EL (cell line): ENCODE data around the gene RREB1.
A peak's percentile ranks its signal among the peaks of the same experiment; 100 is the strongest.
"Not testable (repeated sequence)": the region's sequence is repeated elsewhere in the genome, so short reads cannot be mapped to it uniquely, and the experiment has no call there.

ENCODE experiments used
- DNase-seq: peaks from one replicate; pipeline ENCODE4 v3.0.0-alpha.2; 2016

The RREB1 gene

DNA sequence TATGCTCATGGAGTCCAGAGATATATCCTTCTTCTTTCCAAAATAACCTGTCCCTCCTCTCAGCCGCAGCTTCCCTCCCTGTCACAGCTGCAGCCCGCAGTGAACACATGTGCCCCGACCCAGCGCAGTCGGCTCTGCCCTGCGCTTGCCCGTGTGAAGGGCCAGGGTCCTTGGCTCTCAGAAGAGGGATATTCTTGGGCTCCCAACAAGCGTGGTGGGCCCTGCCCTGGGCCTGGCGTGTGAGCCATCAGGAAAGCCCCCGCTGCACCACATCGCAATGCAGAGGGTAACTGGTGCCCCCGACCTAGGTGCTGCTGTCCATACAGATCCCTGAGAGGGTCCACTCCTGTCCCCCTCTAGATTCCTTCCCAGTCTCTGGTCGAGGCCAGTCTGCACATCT is 140.1 kb downstream of the RREB1 start:
- no peak for DNase-seq

DNA sequence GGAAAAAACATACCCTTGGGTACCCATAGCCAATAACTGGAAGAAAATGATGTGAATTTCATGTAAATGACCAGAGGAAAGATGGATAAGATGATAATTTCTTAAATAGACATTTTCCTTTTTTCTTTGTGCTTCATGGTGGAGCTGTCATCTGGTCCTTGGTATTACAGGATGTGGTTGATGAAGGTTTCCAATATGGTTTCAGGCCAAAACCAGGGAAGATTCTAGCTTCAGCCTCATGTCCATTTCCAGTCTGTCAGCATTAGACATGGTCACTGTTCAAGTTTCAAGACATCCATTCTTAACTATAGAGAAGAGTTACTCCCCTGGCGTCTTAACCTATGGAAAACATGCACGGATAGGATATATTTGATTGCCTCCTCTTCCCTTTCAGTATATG is 141.6 kb downstream of the RREB1 start:
- DNase-seq: peak; percentile 18

DNA sequence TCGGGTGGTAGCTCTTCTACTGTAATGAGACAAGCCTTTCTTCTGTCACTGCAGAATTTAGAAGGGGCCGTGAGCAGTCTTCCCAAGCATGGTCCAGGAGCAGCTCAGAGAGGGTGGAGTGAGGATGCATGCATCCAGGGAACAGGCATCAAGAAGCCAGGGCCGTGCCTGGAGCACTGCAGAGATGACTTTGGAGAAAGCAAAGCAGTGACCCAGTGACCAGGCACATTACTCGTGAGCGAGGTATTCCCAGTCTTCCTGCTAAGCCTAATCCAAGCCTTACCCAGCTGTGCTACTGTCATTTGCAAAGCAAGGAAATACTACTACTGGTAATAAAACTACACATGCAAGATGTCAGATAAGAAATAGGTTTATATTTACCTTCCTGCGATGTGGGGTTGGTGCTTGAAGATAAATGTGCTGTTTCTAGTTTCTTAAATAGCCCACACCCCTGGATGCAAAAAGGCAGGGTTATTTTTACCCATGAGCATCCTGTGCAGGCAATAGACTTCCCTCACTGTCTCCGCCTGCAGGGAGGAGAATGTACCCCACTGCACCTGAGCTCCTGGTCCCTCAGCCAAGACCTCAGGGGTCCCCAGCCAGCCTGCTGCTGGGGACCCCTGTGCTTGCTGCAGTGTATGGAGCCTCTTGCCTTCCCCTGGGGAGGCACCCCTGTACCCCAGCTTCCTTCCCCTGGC is 142.3 kb downstream of the RREB1 start:
- DNase-seq: peak; percentile 64

DNA sequence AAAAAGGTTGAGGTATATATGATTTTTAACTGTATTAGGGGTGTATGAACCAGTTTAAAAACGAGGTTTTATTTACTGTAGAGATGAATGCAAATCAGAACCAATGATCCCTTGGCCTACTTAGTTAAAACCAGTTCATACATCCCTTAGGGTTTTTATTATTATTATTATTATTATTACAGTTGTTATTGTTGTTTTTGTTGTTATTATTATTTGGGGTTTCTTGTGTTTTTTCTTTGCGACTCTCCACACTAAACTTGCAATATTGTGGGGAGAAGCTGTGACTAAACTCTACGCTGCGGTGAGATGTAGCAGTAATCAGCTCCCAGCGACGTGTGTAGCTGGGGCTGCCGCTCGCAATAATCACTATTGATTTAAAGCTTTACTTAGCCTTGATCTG is 143.1 kb downstream of the RREB1 start:
- no peak for DNase-seq

DNA sequence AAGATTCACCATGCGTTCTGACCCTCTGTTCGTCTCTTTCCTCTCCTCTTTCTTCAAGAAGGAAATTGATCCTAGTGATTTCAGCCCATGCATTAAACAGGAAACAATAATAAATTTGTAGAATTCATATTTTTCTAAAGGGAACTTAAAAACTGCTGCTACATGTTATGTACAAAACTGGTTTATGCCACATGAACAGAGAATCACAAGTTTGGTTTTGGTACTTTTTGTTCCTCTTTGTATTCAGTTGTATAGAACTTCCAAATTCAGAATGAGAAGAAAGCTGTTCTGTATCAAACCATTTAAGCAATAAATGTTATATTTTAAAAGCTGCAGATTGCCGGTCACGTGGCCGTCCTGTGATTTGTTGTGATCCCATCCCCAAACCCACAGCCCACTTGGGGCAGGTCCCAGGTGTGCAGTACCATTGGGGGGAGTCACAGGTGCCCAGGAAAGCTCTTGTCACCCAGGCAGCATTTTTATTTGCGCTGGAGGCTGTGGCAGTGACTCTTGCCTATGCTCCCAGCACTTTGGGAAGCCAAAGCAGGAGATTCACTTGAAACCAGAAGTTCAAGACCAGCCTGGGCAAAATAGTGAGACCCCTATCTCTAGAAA is 144.0 kb downstream of the RREB1 start:
- DNase-seq: no peak

DNA sequence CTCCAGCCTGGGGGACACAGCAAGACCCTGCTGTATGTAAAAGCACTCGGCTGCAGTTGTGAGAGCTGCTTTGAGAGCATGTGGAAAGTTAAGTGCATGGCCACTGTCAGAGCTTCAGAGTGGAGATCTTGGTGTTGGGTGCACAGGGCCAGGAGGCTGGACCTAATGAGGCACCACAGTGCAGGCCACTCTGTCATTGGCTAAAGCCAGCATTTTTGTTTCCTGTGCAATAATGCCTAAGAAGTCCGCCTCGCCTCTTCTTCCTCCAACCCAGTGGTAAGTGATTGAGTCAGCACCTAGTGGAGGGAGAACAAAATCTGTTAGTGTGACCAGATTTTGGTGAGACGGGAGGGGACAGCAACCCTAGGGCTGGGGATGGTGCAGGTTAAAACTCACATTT is 144.6 kb downstream of the RREB1 start:
- no peak for DNase-seq

DNA sequence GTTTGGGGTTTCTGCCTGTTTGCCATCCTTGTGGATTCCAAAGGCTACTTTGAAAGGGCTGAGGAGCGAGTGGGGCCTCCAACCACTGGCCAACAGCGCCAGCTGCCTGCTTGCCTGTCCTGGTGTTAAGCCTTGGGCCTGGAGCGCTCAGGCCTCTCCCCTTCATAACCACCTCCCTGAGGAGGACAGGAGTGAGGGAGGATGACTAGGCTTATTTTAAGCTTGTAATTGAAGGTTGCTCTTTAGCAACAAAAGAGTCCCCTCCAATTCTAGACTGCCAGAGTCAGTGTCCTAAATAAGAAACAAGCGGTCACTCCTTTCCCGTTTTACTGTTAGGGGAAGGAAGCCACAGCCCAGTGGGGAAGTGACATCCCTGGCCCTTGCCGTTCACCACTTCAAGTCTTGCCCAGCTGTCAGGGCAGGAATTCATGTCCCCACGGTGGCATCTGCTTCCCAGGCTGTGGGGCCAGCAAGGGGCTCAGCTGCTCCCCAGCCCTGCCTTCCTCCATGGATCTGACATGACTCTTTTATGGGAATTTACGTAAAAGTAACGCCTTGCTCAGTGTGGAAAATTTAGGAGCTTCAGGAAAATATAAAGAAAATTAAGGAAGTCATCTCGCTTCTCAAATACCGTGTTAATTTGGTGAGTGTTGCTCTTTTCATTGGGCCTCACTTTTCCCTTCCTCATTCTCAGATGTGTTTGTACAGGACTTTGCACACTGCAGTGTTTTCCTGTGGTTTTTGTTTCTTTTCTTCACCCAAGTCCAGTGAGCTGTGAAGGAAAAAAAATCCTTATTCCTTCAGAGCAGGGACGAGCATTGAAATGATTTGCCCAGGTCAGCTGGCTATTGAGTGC is 147.4 kb downstream of the RREB1 start:
- no peak for DNase-seq

DNA sequence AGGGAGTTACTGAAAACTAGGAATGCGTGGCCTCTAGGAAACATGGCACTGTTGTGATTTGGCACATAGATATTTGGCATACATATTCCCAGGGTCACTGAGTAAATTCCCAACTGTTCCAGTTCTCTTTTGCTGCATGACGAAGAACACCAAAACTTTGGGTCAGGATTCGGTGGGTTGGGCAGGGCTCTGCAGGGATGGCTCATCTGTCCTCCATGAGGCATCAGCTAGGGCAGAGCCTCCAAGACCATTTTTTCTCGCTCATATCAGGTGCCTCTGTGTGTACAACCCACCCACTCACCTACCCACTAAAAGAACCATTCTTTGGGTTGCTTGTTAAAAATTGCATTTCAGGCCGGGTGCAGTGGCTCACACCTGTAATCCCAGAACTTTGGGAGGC is 148.2 kb downstream of the RREB1 start:
- DNase-seq: no peak

DNA sequence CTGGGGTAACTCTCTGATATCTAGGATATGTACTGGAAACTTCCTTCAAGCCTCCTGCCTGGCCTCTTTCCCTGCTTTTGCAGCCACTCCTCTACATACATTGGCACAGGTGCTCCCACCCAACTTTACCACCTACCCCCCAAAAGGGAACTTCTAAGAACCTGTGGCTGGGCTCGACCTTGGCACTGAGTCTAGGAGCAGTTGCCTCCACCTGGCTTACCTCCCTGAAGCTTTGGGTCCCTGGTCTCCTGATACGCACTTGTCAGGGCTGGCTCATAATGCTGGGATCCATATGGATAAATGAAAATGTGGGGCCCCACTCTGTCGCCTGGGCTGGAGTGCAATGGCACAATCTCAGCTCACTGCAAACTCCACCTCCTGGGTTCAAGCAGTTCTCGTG is 149.0 kb downstream of the RREB1 start:
- no peak for DNase-seq

DNA sequence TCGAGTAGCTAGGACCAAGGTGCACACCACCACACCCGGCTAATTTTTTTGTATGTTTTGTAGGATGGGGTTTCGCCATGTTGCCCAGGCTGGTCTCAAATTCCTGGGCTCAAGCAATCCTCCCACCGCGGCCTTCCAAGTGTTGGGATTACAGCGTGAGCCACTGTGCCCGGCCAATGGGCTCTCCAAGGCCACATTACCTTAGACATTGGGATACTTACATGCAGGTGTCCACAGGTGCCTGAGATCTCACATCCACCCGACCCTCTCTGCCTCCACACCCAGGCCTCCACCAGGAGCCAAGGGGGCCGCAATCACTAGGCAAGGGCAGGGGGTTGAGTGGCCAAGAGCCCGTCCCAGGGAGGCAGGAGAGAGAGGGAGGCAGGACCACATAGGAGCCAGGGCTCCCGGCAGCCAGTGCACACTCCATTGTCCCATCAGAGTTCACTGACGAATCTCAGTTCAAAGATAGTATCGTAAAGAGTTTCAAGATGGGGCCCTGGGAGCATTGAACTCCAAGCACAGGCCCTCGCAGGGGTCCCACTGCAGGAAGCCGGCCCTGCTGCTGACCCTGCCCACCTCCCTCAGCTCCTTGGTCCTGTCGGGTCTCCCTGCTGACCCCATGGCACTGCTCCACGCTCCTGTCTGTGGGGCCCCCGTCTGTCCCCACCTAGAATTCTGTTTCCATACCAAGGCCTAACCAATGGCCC is 149.9 kb downstream of the RREB1 start:
- no peak for DNase-seq

DNA sequence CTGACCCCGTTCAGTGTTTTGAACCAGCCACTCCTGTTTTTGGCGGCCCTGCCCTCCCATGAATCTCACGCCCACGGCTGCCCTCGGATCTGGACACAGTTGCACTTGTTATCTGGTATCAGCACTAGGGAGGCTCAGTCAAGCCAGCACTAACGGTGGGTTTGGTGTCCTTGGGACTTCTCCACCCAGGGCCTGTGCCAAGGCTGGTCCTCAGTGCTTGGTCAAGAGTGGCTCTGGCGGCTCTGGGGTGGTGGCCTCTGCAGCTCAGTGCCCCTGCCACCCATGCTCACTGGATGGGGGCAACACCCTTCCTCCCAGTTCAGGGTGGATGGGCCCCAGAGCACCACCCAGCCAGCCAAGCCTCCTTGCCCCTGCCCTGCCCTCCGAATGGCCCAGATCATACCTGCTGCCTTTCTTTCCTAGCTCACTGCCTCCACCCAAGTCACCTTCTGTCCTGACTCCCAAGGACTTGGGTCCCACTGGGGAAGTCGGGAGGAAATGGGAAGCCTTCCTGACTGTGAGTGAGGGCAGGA is 150.5 kb downstream of the RREB1 start:
- DNase-seq: no peak

DNA sequence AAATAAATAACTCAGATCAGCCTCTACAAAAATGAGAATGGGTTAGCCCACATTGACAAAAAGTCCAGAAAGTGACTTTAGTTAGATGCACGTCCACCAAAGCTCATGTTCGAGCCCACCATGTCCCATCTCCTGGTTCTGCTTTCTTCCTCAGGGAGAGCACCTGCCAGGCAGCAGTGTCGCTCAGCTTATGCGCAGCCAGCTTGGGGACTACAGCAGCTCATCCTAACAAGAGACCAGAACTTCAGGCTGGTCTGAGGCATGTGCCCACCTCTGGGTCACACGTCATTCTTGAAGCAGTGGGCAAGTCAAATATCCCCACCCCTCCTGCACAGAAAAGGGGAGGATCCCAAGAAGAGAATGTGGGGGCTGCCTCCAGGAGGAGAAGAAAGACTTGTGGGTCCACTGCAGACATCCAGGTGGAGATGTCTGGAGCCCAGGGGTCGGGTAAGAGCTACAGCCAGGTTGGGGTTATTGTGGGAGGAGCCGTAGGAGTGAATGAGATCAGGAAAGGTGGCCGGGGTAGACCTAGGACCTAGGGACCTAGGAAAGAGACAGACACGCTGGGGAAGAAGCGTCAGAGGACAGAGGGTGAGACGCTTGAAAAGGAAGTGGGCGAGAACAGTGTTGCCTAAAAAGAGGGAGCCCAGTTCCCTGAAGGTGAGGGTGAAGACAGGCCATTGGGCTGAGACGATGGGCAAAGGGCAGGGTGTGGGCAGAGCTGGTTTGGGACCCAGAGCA is 152.7 kb downstream of the RREB1 start:
- DNase-seq: no peak

DNA sequence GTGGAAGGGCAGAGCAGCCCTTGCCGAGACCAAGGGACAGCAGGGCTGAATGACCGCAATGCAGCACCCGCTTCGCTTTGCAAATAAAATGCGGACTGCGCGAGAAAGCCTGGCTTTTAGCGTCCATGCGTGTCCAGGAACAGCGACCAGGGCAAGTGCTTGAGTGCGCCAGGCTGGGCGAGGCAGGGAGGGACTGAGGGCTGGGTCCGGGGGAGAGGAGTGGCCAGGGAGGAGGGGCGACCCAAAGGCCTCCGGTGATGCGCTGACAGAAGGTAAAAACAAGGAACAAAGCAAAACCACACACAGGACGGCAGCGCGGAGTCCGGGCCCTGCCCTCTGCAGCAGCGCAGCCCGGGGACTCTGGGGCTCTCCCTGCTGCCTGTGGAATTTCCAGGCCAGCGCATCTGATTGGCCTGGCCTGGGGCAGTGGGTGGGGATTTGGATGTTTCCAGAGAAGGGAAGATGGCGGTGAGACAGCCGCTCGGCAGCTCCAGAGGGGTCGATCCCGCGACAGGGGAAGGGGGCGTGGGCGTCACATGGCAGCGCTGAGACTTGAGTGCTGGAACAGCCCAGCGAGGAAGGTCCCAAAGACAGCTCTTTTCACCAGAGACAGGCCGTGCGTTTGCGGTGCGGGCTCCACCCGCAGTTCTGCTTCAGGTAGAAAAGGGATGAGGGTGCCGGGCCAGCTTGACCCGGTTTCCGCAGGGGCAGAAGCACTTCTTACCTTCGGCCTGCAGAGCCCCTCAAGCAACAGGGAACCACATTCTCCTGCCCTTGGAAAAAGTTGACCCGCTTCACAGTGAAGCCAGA is 153.5 kb downstream of the RREB1 start:
- peak; percentile 90 for DNase-seq

DNA sequence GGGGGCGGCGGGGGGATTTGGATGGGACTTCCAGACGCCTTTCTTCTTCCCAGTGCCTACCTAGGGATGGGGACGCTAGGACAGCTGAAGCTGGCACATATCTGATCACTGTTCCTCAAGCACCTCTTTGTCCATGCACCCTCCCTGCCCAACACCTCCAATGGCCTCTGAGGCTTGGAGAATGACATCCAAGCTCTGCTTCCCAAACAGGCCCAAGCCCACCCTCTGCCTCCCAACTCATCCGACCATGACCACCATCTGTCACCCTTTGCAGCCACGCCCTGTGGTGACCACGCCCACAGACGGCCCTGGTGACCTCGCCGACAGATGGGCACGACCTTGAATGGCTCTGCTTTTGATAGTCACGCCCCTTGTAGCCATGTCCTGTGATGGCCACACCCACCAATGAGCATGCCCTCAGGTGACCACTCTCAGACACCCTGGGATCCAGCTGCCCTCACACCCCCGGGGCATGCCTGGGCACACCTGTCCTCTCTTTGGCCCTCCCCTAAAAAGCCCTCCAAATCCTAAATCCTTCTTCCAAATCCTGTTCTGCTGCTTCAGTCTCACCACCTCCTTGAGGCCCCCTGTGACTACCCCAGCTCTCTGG is 154.2 kb downstream of the RREB1 start:
- no peak for DNase-seq

DNA sequence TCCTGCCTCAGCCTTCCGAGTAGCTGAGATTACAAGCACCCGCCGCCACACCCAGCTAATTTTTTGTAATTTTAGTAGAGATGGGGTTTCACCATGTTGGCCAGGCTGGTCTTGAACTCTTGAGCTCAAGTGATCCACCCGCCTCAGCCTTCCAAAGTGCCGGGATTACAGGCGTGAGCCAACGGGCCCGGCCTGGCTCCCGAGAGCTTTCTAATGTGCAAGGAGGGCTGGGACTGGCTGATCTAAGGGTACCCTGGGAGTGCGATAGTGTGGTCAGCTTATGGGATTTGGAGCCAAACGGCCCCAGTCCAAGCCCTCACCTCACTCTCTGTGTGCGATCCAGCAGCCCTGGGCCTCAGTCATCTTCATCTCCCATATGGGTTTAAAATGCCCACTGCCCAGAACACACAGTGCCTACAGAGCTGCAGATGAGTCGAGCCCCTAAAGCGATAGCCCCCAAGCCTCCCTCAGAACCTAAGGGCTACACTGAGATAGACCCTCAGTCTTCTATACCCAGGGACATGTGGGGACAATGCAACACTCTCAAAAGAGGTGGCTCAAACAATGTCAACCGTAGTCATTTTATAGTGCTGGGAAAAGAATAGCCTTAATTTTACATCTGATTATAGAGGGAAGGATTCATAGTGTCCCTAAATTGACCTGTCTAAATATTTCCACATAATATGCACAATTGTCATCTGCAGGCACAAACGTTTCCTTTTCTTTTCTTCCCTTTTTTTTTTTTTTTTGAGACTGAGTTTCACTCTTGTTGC is 155.2 kb downstream of the RREB1 start:
- DNase-seq: no peak

DNA sequence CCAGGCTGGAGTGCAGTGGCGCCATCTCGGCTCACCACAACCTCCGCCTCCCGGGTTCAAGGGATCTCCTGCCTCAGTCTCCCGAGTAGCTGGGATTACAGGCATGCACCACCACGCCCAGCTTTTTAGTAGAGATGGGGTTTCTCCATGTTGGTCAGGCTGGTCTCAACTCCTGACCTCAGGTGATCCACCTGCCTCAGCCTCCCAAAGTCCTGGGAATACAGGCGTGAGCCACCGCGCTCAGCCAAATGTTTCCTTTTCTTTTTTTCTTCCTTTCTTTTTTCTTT is 155.7 kb downstream of the RREB1 start:
- DNase-seq: not testable (repeated sequence)

DNA sequence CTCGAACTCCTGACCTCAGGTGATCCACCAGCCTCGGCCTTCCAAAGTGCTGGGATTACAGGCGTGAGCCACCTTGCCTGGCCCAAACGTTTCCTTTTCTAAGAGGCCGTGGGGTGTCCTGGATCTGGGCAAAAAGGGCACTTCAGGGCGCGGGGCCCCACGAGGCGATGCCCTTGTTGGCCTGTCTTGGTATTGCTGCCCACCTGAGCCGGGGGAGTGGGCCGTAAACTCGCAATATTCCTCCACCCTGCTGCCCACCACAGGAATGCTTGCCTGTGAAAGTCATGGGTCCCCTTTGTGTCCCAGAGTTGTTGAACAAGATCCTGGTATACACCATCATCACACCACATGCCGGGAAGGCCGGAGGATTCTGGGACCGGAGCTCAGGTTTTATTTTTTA is 156.3 kb downstream of the RREB1 start:
- no peak for DNase-seq

DNA sequence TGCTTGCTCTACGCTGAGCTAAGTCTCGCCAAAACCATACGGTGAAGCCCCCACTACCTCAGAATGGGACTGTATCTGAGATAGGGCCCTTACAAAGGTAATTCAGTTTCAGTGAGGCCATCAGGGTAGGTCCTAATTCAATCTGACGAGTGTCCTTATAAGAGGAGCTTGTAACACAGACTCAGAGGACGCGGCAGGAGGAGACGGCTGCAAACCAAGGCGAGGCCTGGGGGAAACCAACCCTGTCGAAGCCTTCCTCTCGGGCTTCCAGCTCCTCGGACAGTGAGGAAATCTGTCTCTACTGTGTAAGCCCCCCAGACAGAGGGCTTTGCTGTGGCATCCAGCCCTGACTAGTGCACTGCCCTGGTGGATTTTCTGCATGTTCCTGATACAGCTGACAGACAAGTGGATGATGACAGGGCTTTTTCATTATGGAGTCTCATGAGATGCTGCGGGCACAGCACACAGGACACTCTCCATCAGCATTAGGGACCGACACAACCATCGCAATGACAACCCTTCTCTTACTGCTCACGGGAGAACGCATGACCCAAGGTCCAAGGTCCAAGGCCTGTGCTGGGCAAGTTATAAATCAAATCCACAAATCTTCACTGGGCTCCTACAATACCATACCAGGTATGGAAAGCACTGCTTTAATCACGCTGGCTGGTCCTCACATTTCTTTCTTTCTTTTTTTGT is 157.1 kb downstream of the RREB1 start:
- DNase-seq: no peak

DNA sequence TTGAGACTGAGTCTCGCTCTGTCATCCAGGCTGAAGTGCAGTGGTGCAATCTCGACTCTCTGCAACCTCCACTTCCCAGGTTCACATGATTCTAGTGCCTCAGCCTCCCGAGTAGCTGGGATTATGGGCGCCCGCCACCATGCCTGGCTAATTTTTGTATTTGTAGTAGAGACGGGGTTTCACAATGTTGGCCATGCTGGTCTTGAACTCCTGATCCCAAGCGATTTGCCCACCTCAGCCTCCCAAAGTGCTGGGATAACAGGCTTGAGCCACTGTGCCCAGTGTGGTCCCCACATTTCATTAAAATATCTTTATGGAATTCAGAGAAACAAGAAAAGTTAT is 157.6 kb downstream of the RREB1 start:
- not testable (repeated sequence) for DNase-seq

DNA sequence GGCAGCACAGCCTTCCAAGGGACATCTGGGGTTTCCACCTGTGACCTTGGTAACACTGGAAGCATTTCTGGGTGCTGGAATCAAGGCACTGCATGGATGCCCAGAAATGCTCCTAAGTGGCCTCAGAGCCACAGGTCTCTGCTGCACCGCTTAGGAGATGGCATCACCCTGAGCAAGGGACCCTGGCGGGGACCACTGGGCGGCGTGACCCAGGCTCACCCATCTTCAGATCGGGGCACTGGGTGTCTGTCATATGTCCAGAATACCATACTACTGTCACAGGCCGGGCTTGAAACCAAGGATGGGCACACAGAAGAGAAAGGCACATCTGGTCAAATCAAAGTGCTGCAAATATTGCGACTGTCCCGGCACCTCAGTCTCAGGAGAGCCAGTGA is 159.3 kb downstream of the RREB1 start:
- no peak for DNase-seq
